ENCODE results near the gene SUPV3L1. TPM values are rescaled to one million over a fixed set of nuclear protein-coding genes. Genes with fewer than 3 reads are reported as not detected.
A peak's percentile ranks its signal among the peaks of the same experiment; 100 is the strongest.

The SUPV3L1 gene
- total and polyA plus RNA-seq, 9 of the 15 experiments (the other 6 are each of a cell fraction or from before 2014, with no cell fraction given): 45.2 to 156 (median 92.6) TPM

DNA sequence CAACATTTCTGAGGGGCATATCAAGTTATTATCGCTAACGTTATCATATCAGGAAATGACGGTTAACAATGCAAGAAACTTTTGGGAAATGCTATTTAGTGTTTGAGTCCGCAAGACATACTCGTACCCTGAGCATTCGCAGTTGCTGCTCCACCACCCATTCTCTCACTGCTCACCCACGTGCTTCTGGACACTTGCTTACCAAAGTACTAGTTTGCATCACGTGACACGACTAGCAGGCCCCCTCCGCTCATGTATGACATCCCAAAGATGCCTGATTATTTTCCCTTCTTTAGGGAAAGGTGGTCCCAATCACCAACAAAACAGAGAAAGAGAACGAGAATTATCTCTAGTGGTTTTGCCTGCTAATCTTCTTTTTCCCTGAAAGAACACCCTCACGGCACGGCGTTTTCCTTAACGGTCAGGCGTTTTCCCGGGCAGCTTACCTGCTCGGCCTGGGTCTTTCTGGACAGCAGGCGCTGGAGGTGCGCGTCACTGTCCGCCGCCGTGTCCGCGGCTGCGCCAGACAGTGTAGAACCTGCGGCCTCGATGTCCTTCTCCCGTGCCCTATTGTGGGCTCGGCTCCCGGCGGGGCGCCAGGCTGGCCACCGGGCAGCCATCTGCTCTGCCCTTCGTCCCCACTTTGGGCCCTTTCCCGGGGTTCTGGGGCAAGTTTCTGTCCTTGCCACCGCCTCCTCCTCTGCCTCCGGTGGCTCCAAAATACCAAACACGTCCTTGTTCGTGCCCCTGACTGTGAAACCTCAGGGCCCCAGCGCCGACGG, at the start of gene SUPV3L1 (continued):
- TF ChIP-seq, protein P1, sequence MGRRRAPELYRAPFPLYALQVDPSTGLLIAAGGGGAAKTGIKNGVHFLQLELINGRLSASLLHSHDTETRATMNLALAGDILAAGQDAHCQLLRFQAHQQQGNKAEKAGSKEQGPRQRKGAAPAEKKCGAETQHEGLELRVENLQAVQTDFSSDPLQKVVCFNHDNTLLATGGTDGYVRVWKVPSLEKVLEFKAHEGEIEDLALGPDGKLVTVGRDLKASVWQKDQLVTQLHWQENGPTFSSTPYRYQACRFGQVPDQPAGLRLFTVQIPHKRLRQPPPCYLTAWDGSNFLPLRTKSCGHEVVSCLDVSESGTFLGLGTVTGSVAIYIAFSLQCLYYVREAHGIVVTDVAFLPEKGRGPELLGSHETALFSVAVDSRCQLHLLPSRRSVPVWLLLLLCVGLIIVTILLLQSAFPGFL (CRISPR knock-in tag; IDR thresholded peaks at IDR 0.05): no peak
- TF ChIP-seq, protein P2, sequence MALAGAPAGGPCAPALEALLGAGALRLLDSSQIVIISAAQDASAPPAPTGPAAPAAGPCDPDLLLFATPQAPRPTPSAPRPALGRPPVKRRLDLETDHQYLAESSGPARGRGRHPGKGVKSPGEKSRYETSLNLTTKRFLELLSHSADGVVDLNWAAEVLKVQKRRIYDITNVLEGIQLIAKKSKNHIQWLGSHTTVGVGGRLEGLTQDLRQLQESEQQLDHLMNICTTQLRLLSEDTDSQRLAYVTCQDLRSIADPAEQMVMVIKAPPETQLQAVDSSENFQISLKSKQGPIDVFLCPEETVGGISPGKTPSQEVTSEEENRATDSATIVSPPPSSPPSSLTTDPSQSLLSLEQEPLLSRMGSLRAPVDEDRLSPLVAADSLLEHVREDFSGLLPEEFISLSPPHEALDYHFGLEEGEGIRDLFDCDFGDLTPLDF (CRISPR knock-in tag; IDR thresholded peaks at IDR 0.05): peak; percentile 58; the same call in 1 of the 2 replicates
- TF ChIP-seq ZNF347 (CRISPR knock-in tag; IDR thresholded peaks at IDR 0.05; ENCODE audit: low read depth) (no peak), ZNF431 (CRISPR knock-in tag; IDR thresholded peaks at IDR 0.05) (peak; percentile 58; the same call in 1 of the 2 replicates), TEAD2 (tag; IDR thresholded peaks at IDR 0.05) (peak; percentile 5; the same call in 1 of the 2 replicates), SMARCA5 (IDR thresholded peaks at IDR 0.05) (no peak), ZBTB7A (IDR thresholded peaks at IDR 0.05; ENCODE audit: borderline replicate concordance, control insufficient read depth, low read depth, low read length) (0 out of 2 replicates have a peak, but pooled peaks have one; percentile 39), POLR2A (conservative IDR thresholded peaks at IDR 0.05) (peak; percentile 92), NFRKB (IDR thresholded peaks at IDR 0.05; ENCODE audit: low read depth) (peak; percentile 72; the same call in 1 of the 2 replicates), RBM34 (IDR thresholded peaks at IDR 0.05; ENCODE audit: borderline replicate concordance, insufficient read depth, low read length) (no peak), SAP30 (IDR thresholded peaks at IDR 0.05; ENCODE audit: borderline replicate concordance, insufficient read depth, low read depth, low read length, poor library complexity, severe bottlenecking) (peak; percentile 99), MEIS2 (IDR thresholded peaks at IDR 0.05; ENCODE audit: partially characterized antibody) (peak; percentile 41), CBFB (CRISPR knock-in tag; IDR thresholded peaks at IDR 0.05) (peak; percentile 77; the same call in 1 of the 2 replicates), MAFK (IDR thresholded peaks at IDR 0.05; ENCODE audit: low read length) (peak; percentile 35; the same call in 1 of the 2 replicates), NRF1 (conservative IDR thresholded peaks at IDR 0.05 in 1 of 2, IDR thresholded peaks at IDR 0.05 in 1 of 2) (peak; percentile 88 to 91), ZBTB17 (CRISPR knock-in tag; IDR thresholded peaks at IDR 0.05) (peak; percentile 54; the same call in 1 of the 2 replicates), TCF3 (CRISPR knock-in tag; IDR thresholded peaks at IDR 0.05) (no peak; the same call in none of the 2 replicates), ZNF24 (IDR thresholded peaks at IDR 0.05) (no peak), HEY1 (CRISPR knock-in tag; IDR thresholded peaks at IDR 0.05; ENCODE audit: borderline replicate concordance) (no peak; the same call in 1 of the 2 replicates), RFX7 (CRISPR knock-in tag; IDR thresholded peaks at IDR 0.05) (no peak), GABPA (tag; conservative IDR thresholded peaks at IDR 0.05; ENCODE audit: low read depth) (no peak; the same call in 1 of the 2 replicates)
- TF ChIP-seq, protein P3, sequence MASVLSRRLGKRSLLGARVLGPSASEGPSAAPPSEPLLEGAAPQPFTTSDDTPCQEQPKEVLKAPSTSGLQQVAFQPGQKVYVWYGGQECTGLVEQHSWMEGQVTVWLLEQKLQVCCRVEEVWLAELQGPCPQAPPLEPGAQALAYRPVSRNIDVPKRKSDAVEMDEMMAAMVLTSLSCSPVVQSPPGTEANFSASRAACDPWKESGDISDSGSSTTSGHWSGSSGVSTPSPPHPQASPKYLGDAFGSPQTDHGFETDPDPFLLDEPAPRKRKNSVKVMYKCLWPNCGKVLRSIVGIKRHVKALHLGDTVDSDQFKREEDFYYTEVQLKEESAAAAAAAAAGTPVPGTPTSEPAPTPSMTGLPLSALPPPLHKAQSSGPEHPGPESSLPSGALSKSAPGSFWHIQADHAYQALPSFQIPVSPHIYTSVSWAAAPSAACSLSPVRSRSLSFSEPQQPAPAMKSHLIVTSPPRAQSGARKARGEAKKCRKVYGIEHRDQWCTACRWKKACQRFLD (CRISPR knock-in tag; IDR thresholded peaks at IDR 0.05): 0 out of 2 replicates have a peak, but pooled peaks have one; percentile 90
- TF ChIP-seq, protein P4, sequence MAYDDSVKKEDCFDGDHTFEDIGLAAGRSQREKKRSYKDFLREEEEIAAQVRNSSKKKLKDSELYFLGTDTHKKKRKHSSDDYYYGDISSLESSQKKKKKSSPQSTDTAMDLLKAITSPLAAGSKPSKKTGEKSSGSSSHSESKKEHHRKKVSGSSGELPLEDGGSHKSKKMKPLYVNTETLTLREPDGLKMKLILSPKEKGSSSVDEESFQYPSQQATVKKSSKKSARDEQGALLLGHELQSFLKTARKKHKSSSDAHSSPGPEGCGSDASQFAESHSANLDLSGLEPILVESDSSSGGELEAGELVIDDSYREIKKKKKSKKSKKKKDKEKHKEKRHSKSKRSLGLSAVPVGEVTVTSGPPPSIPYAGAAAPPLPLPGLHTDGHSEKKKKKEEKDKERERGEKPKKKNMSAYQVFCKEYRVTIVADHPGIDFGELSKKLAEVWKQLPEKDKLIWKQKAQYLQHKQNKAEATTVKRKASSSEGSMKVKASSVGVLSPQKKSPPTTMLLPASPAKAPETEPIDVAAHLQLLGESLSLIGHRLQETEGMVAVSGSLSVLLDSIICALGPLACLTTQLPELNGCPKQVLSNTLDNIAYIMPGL (CRISPR knock-in tag; IDR thresholded peaks at IDR 0.05): peak; percentile 93; the same call in 1 of the 2 replicates

Measured in K562 (cell line).